HL-60/S4 treated with retinoic acid at 250 ng/mL for 4 days and 3 days (cell line): ENCODE measurements around the gene CROT.

Source experiments
- in situ Hi-C: fragments of 300-500 bp; cut with MboI; formaldehyde crosslinking; loops from 2 replicates; pipeline ENCODE4 v1.7.0; 2022; ENCODE audit warnings: low sequenced_read_pairs

Gene CROT

DNA sequence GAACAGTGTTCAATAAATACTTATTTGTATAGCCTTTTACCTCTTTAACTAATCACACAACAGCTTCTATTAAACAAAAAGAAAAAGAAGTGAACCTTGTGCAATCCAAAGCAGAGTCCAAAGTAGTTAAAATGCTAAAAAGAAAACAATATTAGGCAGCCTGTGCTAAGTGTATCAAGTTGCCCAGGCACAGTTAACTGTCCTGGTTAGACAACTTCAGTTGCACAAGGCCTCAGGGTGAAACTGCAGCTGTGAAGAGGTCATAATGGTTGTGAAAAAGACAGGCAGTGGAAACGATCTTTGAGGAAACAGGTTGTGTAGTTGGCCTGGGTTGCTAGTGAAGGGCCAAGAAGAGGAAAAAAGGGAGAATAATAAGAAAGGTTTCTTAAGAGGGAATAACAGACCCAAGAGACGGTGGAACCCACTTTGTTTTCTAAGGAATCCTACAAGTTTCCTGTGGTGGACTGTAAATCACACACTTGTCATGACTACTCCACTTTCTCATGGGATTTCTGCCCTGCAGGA is 6.0 kb upstream of the CROT start:
- in situ Hi-C loops: no loop called here

DNA sequence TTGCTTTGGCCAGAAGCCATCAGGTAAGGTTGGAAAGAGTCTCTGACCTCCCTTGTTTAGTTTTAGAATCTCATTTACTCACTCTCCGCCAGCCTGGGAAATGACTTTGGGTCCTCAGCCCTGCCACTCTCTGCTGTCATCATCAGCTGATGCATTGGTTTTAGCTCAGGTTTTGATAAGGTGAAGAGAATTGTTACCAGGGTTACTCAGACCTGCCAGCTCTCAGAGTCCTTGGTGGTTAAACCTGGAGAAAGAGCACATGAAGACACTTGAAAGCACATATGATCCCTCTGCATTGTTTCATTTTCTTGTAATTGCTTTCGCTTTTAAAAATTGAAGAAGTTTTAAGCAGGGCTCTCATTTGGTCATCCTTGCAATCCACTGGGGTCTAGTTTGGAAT is 4.0 kb upstream of the CROT start:
- in situ Hi-C loops: no loop called here

DNA sequence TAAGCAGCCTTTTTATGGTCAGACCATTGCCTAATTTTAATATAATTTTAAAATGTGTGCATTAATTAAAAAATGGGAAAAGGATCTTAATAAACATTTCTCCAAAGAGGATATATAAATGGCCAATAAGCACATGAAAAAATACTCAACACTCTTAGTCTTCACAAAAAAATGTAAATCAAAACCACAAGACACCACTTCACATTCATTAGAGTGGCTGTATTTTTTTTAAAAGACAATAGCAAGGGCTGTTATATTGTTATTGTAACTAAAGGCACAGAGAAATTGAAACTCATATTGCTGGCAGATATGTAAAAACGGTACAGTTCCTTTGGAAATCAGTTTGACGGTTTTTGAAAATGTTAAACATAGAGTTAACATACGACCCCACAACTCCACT is 3.2 kb upstream of the CROT start:
- in situ Hi-C loops: no loop called here

DNA sequence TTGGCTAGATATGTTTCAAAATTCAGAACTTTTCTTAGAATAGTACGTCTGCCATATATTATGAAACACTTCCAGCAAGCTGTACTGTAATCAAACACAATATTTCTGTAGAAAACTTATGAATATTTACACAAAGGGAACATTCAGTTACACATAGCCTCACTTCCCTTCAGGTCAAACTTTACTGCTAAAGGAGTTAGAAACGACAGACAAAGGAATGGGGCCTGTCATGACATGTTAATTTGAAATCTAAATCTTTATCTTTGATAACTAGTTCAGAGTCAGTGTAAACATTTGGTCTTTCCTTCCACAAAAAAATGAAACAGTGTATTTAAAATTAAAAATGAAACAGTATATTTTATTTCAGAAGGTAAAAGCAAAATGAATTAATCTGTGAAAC is 1.0 kb upstream of the CROT start:
- in situ Hi-C loops: no loop called here

DNA sequence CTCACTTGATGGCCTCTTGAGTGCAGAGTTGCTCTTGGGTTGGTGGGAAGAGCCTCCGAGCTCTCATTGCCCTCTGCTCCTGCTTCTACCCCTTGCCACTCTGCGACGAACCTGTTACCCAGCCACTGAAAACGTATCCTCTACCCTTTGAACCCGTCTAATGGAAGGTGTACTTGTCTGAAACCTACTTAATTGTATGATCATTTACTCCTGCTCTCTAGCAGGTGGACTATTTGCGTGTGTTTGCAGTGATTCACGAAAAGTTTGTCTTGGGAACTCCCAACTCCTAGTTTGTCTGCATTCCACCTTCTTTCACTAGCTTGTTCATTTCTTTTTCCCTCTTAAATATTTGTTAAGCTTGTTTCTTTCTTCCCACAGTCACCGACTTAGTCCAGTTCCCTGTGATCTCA is 503 bp downstream of the CROT start:
- in situ Hi-C loops: no loop called here

DNA sequence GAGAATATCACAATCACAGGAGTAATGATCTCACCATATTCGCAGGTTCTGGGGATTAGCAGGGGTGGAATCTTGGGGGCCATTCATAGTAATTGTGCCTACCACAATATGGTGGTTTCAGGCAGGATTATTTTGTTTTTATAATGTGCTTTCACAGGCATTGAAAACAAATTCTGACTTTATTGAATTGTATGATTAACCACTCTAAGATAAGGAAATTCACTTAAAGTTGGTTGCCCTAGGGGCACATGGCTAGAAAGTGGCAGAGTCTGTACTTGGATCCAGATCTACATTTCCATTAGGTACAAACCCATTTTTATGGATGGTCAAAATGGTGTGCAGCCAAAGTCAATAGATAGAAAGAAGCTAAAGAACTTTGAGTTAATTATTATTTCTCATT is 1.7 kb downstream of the CROT start:
- in situ Hi-C loops: no loop called here

DNA sequence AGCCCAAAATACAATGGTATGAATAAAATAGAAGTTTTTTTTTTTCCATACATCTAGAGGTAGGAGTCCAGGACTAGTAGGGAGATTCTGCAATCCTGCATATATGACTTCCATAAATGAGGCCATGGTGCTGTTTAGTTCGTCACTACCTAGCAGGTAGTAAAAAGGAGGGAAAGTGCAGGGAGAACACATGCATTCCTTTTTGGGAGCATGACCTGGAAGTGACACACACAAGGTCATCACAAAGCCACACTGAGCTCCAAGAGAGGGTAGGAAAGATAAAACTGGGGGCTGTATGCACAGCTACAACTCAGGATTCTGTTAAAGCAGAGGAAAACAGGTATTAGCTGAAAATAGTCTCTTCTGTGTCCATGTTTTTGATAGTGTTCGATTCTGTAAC is 2.2 kb downstream of the CROT start:
- in situ Hi-C loops: no loop called here

DNA sequence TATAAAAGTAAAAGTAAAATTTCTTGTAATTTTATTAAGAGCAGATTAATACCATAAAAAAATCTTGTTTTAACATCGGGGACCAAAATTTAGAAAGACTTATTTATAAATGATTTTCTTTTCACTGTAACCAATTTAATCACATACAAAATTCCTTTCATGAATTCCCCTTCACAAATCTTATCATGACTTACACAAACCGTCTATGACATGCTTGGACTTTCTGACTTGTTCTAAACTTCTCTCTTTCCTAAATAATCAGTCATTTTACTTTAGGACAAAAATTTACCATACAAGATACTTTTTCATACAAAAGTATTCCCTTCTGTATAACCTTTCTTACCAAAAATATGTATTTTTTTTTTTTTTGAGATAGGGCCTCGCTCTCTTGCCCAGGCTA is 9.3 kb downstream of the CROT start:
- in situ Hi-C loops: no loop called here

DNA sequence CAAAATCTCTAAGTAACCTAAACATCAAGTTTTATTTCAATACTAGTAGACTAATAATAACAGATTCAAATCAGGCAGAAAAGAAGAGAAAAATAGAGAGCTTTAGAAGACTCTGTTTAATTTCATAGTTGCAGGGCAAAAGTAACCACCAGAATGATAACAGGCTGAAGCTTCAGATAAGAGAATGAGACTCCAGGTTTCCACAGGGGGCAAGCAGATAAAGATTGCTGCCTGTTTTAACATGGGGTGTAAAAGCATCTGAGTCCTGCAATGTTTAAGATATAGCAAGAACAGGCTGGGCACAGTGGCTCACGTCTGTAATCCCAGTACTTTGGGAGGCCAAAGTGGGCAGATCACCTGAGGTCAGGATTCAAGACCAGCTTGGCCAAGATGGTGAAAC is 11.0 kb downstream of the CROT start:
- in situ Hi-C loops: no loop called here

DNA sequence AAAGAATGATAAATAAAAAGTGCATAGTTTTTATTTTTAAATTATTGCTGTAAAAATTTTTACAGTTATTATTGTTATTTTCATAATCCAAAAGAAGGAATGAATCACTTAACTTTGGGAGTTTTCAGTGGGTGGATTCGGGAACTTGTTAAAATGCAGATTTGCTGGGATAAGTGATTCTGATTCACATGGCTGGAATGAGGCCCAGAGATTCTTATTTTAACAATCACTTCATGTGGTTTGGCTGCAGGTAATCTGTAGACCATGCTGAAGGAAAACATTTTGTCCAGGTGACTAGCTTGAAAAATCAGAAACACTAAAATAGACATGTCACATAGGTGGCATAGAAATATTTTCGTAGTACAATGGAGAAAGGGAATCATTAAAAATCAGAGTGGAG is 13.9 kb downstream of the CROT start:
- in situ Hi-C loops: no loop called here

DNA sequence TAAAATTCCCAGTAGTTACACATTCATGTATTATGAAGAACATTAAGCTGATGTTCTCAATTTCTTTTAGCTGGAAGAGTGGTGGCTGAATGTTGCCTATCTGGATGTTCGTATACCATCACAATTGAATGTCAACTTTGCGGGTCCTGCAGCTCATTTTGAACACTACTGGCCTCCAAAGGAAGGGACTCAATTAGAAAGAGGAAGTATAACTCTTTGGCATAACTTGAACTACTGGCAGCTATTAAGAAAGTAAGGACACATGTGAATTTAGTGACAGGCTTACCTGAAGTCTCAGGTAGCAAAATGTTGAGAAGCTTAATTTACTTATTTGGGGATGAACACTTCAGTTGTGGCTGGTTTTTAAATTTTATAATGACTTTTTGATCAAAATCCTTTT is 15.9 kb downstream of the CROT start:
- in situ Hi-C loops: no loop called here

DNA sequence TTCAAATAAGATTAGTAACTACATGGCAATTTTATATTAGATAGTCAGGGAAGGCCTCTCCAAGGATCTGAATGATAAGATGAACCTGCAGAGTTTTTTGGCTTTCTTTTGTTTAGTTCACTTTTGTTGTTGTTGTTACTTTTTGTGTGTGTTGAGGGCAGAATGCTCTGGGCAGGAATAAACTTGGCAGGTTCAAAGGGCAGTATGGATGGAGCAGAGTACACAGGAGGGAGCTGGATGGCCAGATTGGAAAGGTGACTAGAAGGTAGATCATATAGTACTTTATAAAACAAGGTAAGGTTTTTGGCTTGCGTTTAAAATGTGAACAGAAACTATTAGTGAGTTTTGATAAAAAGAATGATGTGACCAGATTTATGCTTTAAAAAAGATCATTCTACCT is 17.9 kb downstream of the CROT start:
- in situ Hi-C loops: no loop called here

DNA sequence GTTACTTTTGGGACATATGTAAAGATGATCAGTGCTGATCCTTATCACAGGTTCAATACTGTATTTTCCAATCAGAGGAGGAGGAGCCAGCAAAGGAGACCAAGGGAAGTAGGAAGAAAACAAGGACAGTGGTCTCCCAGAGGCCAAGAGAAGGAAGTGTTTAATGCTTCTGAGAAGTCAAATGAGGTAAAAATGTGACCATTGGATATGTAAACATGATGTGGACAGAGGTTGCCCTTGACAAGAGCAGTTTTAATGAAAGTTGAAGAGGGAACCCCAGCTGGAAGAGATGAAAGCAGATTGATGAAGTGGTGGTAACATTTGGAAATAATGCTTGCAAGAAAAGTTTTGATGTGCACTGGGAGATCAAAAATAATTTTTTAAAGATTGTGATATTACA is 18.8 kb downstream of the CROT start:
- in situ Hi-C loops: no loop called here

DNA sequence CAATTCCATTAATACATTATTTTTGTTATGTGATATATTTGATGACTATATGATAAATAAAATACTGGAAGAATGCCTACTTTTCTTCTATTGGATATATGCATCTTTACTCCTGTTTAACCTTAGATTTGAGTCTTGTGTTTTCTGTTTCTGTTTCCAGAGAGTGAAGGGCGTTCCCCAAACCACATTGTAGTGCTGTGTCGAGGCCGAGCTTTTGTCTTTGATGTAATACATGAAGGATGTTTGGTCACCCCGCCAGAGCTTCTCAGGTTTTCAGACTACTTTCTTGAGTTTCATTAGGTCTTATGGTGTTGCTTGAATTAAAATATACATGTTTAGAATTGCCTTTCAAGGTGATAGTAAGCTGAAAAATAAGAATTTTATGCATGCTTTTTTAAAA is 23.8 kb downstream of the CROT start:
- in situ Hi-C loops: no loop called here

DNA sequence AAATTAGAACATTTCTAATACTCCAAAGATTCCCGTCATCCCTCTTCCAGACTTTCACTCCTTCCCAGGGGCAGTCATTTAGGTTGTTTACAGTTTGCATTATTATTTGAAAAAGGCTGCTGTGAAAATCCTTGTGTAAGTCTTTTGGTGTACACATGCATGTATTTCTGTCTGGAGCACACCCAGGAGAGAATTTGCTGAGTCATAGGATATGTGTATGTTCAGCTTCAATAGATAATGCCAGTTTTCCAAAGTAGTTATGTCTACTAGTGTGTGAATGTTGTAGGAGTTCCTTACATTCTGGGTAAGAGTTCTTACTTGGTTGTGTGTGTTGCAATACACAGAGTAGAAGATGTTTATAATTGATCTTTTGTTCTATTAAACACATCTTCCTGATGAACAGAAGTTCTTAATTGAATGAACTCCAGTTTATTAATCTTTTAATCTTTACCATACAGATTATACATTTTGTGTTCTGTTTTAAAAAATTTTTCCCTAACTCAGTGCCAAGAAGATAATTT is 25.3 kb downstream of the CROT start:
- in situ Hi-C loops: no loop called here

DNA sequence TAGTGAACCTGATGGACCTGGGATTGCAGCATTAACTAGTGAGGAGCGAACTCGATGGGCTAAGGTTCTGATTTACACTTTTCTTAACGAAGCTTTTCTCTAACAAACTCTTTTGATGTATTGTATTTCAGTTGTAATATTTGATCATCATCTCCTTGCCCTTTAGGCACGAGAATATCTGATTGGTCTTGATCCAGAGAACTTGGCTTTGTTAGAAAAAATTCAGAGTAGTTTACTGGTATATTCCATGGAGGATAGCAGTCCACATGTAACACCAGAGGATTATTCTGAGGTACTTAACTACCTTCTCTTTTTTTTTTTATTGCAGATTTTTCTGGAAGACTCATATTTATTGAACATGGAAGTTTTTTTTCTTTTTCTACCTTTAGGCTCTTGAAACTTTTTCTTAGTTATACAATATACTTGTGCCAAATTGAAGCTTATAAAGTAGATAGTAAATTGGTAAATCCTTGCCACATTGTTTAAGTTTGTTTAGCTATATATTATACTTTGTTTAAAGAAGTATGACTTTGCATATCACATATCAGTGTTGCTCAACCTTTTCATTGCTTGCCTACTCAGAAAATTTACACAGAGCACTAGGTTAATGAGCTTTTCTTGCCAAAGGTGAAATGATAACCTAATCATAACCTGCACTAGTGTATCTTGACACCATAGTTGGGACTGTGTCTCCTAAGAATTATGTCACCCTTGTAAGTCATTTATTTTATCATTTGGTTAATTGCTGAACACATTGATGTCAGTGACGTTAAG is 30.4 kb downstream of the CROT start:
- in situ Hi-C loops: no loop called here

DNA sequence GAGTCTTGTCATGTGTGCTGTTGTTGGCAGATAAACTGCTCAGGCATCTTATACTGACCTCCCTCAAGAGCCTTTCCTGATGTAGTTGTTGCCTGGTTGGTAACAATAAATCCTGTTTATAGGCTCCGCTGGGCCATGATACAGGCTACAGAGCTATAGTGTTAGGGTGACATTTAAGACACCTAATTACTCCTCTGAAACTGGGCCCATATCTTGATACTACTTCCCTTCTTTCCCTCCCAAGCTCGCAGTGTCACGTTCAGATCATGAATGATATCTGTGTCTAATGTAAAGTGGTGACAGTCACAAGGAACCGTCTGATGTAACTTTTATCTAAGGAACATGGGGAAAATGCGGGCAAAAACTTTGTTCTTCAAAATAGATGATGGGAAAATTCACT is 35.4 kb downstream of the CROT start:
- in situ Hi-C loops: no loop called here

DNA sequence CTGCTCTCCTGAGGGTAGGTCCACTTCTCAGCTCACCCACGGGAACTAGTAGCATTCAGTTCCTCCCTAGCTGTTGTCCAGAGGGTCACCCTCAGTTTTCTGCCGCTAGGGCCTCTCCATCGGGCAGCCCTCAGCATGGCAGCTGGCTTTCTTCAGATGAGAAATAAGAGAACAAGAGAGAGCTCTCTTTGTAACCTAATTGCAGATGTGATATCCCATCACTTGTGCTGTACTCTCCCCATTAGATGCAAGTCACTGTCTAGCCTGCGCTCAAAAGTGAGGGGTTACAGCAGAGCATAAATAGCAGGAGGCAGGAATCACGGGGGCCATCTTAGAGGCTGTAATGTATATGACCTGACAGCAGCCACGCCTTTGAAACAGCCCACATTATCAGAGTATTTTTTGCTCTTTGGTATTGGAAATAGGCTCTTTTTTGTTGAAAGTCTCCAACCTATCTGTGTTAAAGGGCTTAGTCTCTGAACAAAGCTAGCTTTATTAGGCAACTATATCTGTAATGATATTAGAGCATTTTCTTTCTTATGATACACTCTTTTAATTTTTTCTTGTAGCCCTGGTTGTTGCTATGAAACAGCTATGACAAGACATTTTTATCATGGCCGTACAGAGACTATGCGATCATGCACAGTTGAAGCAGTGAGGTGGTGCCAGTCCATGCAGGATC is 45.7 kb downstream of the CROT start:
- in situ Hi-C loops: no loop called here

DNA sequence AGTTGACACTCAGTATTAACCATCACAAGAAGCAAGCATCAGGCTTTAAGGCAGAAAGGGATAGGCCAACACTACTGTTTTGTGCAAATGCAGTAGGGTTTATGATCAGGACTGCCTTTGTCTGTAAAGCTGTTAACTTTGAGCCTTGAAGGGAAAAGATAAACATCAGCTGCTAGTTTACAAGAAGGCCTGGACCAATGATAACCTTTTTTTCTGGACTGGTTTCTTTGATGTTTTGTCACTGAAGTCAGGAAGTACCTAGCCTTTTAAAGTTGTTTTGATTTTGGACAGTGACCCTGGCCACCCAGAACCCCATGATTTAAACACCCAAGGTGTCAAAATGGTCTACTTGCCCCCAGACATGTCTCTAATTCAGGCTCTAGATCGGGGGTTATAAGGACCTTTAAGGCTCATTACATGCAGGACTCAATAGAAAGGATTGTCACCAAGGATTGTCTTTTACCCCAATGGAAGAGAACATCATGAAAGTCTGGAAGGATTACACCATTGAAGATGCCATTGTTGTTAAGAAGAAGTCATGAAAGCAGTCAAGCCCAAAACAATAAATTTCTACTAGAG is 50.1 kb downstream of the CROT start:
- in situ Hi-C loops: no loop called here

DNA sequence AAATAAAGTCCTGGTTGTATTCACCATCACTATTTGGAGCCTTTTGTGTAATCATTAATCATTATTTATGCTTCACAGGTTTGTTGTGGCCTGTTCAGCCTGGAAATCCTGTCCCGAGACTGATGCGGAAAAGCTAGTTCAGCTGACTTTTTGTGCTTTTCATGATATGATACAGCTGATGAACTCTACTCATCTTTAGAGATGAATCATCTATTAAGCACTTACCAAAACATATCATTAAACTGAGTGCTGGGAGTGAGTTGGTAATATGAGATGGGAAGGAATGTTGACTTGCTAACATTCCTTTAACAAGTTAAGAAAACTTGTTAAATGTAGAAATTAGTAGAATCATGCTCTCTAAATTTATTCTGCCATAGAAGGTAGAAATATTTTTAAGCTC is 53.0 kb downstream of the CROT start:
- in situ Hi-C loops: no loop called here

DNA sequence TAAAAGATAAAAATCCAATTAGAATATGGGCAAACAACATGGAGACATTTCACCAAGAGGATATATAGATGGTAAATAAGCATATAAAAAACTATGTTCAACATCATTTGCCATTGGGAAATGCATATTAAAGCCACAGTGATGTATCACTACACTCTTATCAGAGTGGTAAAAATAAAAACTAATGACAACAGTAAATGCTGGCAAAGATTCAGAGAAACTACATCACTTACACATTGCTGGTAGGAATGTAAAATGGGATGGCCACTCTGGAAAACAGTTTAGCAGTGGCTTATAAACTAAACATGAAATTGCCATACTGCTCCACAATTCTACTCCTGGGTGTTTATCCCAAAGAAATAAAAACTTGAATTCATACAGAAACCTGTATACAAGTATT is 59.2 kb downstream of the CROT start:
- in situ Hi-C loops: no loop called here

DNA sequence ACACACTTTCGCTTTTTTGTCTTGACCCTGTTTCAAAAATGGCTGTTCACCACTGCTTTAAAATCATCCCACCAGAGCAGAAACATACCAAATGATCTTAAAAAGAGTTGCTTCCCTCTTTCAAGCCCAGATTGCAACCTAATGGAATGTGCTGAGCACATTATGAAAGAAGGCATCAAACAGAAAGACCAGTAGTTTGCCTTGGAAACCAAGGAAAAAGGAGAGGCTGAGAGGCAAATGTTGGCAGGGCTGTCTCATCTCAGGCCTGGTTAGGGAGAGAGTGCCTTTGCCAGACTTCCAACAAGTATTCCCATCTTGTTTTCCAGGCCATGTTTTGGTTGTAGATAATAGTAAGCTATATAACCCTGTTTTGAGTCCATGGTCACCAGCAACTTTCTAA is 65.7 kb downstream of the CROT start:
- in situ Hi-C loops: no loop called here
